ENCODE results near the gene LINC00305.

Gene LINC00305

GRCh38 chr18:64148988-64149387, at the start of gene LINC00305:
LINC00305 (minus strand) TSS chr18:64149088.
- DNase-seq, result no peak

- DNase-seq, result no peak
Observed at GRCh38 chr18:64191069-64191468, 42.2 kb upstream of the LINC00305 start.

GRCh38 chr18:64185987-64186386, 37.1 kb upstream of the LINC00305 start:
- no peak for DNase-seq

GRCh38 chr18:64183665-64184064, 34.8 kb upstream of the LINC00305 start:
- no peak for DNase-seq

- DNase-seq, result no peak
Observed at GRCh38 chr18:64180617-64181016, 31.7 kb upstream of the LINC00305 start.

- no peak for DNase-seq
Observed at GRCh38 chr18:64180171-64180570, 31.3 kb upstream of the LINC00305 start.

- no peak for DNase-seq
Observed at GRCh38 chr18:64179556-64180080, 30.7 kb upstream of the LINC00305 start.

- no peak for DNase-seq
Observed at GRCh38 chr18:64178860-64179259, 30.0 kb upstream of the LINC00305 start.

- no peak for DNase-seq
Observed at GRCh38 chr18:64175432-64175831, 26.5 kb upstream of the LINC00305 start.

GRCh38 chr18:64171576-64171975, 22.7 kb upstream of the LINC00305 start:
- DNase-seq, result no peak

GRCh38 chr18:64167408-64167925, 18.6 kb upstream of the LINC00305 start:
- no peak for DNase-seq

- no peak for DNase-seq
Observed at GRCh38 chr18:64165906-64166305, 17.0 kb upstream of the LINC00305 start.

GRCh38 chr18:64164883-64165282, 16.0 kb upstream of the LINC00305 start:
- DNase-seq, result no peak

GRCh38 chr18:64149916-64150438, 1.1 kb upstream of the LINC00305 start:
- no peak for DNase-seq

GRCh38 chr18:64142904-64143303, 6.0 kb downstream of the LINC00305 start:
- DNase-seq, result no peak

GRCh38 chr18:64137914-64138313, 11.0 kb downstream of the LINC00305 start:
- DNase-seq, result no peak

- no peak for DNase-seq
Observed at GRCh38 chr18:64134044-64134747, 14.7 kb downstream of the LINC00305 start.

GRCh38 chr18:64132871-64133270, 16.0 kb downstream of the LINC00305 start:
- no peak for DNase-seq

- DNase-seq, result no peak
Observed at GRCh38 chr18:64131314-64131713, 17.6 kb downstream of the LINC00305 start.

- no peak for DNase-seq
Observed at GRCh38 chr18:64127172-64127571, 21.7 kb downstream of the LINC00305 start.

- no peak for DNase-seq
Observed at GRCh38 chr18:64119916-64120315, 29.0 kb downstream of the LINC00305 start.

- no peak for DNase-seq
Observed at GRCh38 chr18:64118406-64118805, 30.5 kb downstream of the LINC00305 start.

GRCh38 chr18:64116571-64117175, 32.2 kb downstream of the LINC00305 start:
- DNase-seq, result no peak

- no peak for DNase-seq
Observed at GRCh38 chr18:64115881-64116280, 33.0 kb downstream of the LINC00305 start.
